Measurements from ENCODE around the gene UBN2.
A peak's percentile ranks its signal among the peaks of the same experiment; 100 is the strongest.

The UBN2 gene

GRCh38 chr7:139294951-139295575 lies 64.0 kb downstream of the UBN2 start:
- TF ChIP-seq CTCF (IDR thresholded peaks at IDR 0.05) = no peak

- no peak for TF ChIP-seq CTCF (IDR thresholded peaks at IDR 0.05)
These were observed 66.8 kb downstream of the UBN2 start for GRCh38 chr7:139297795-139298194.

- TF ChIP-seq CTCF (IDR thresholded peaks at IDR 0.05) = no peak
These were observed 68.3 kb downstream of the UBN2 start for GRCh38 chr7:139299296-139299695.

GRCh38 chr7:139300390-139300789 lies 69.4 kb downstream of the UBN2 start:
- no peak for TF ChIP-seq CTCF (IDR thresholded peaks at IDR 0.05)

- no peak for TF ChIP-seq CTCF (IDR thresholded peaks at IDR 0.05)
These were observed 73.5 kb downstream of the UBN2 start for GRCh38 chr7:139304517-139304916.

- no peak for TF ChIP-seq CTCF (IDR thresholded peaks at IDR 0.05)
These were observed 87.0 kb downstream of the UBN2 start for GRCh38 chr7:139317939-139318505.

GRCh38 chr7:139321071-139321745 lies 90.2 kb downstream of the UBN2 start:
- TF ChIP-seq CTCF (IDR thresholded peaks at IDR 0.05) = peak; percentile 26; the same call in 1 of the 2 replicates
